DMS79 (cell line): ENCODE results near the gene SETDB2.

Experiments
- DNase-seq: peaks from one replicate; lab custom pipeline; 2025; lab: John Stamatoyannopoulos, UW

The SETDB2 gene

GRCh38 chr13:49435992-49436391 is 8.1 kb upstream of the SETDB2 start:
- no peak for DNase-seq

- no peak for DNase-seq
Measured at GRCh38 chr13:49436890-49437289, 7.2 kb upstream of the SETDB2 start.

GRCh38 chr13:49437705-49438104 is 6.4 kb upstream of the SETDB2 start:
- no peak for DNase-seq

GRCh38 chr13:49439609-49440008 is 4.5 kb upstream of the SETDB2 start:
- DNase-seq: no peak

- DNase-seq: no peak
Measured at GRCh38 chr13:49441312-49441711, 2.8 kb upstream of the SETDB2 start.

- no peak for DNase-seq
Measured at GRCh38 chr13:49441846-49442245, 2.2 kb upstream of the SETDB2 start.

- no peak for DNase-seq
Measured at GRCh38 chr13:49443357-49443703, 744 bp upstream of the SETDB2 start.

- no peak for DNase-seq
Measured at GRCh38 chr13:49444524-49445395, 686 bp downstream of the SETDB2 start.

- DNase-seq: no peak
Measured at GRCh38 chr13:49446473-49446872, 2.4 kb downstream of the SETDB2 start.

- DNase-seq: no peak
Measured at GRCh38 chr13:49448753-49449152, 4.7 kb downstream of the SETDB2 start.

GRCh38 chr13:49450105-49450819 is 6.2 kb downstream of the SETDB2 start:
- no peak for DNase-seq

- no peak for DNase-seq
Measured at GRCh38 chr13:49452725-49453457, 8.8 kb downstream of the SETDB2 start.

- no peak for DNase-seq
Measured at GRCh38 chr13:49453465-49453864, 9.4 kb downstream of the SETDB2 start.

GRCh38 chr13:49454388-49455006 is 10.4 kb downstream of the SETDB2 start:
- no peak for DNase-seq

- DNase-seq: no peak
Measured at GRCh38 chr13:49455007-49455398, 10.9 kb downstream of the SETDB2 start.

- DNase-seq: no peak
Measured at GRCh38 chr13:49456156-49456555, 12.1 kb downstream of the SETDB2 start.

GRCh38 chr13:49457221-49457620 is 13.1 kb downstream of the SETDB2 start:
- no peak for DNase-seq

GRCh38 chr13:49459580-49459979 is 15.5 kb downstream of the SETDB2 start:
- DNase-seq: no peak

GRCh38 chr13:49464085-49464484 is 20.0 kb downstream of the SETDB2 start:
- DNase-seq: no peak

- DNase-seq: no peak
Measured at GRCh38 chr13:49464621-49465325, 20.7 kb downstream of the SETDB2 start.

- DNase-seq: no peak
Measured at GRCh38 chr13:49466292-49466838, 22.3 kb downstream of the SETDB2 start.
